Glutamatergic neuron (in vitro differentiated cells): ENCODE measurements around the gene ZC3H12A. TPM values are rescaled to one million over a fixed set of nuclear protein-coding genes. Genes with fewer than 3 reads are reported as not detected.

ENCODE experiments used
- DNase-seq: peaks from one replicate; pipeline ENCODE4 v3.0.0; 2022
- H3K27ac Mint-ChIP-seq: one replicate; pipeline ENCODE4 v1.8.0; 2020; ENCODE audit warnings: mild to moderate bottlenecking, mixed read lengths, inconsistent platforms; ENCODE audit not compliant: unreplicated experiment
- H3K27me3 Mint-ChIP-seq: one replicate; pipeline ENCODE4 v1.8.0; 2020; ENCODE audit warnings: mild to moderate bottlenecking, moderate library complexity, mixed read lengths, inconsistent platforms; ENCODE audit not compliant: unreplicated experiment
- H3K36me3 Mint-ChIP-seq: one replicate; pipeline ENCODE4 v1.8.0; 2020; ENCODE audit warnings: mild to moderate bottlenecking, mixed read lengths, inconsistent platforms; ENCODE audit not compliant: unreplicated experiment
- H3K4me1 Mint-ChIP-seq: one replicate; pipeline ENCODE4 v1.8.0; 2020; ENCODE audit warnings: mild to moderate bottlenecking, low read depth, mixed read lengths, inconsistent platforms; ENCODE audit not compliant: unreplicated experiment
- H3K4me3 Mint-ChIP-seq: one replicate; pipeline ENCODE4 v1.8.0; 2020; ENCODE audit warnings: mild to moderate bottlenecking, mixed read lengths, inconsistent platforms; ENCODE audit not compliant: unreplicated experiment
- H3K9me3 Mint-ChIP-seq: one replicate; pipeline ENCODE4 v1.8.0; 2020; ENCODE audit warnings: mild to moderate bottlenecking, moderate library complexity, mixed read lengths, inconsistent platforms; ENCODE audit not compliant: unreplicated experiment
- total RNA-seq: library from RNA; stranded (reverse); fragmentation: NEBNext Ultra II Directional; extraction: Animal tissue kit (Norgen Biotek cat#: 25700); gene quantifications from one replicate; pipeline ENCODE4 v1.2.1, GENCODE V29; 2021; ENCODE audit not compliant: unreplicated experiment
- TF ChIP-seq, protein P1 (sequence below): fragments of 200-600 bp; sonication (generic); IDR thresholded peaks from one replicate; pipeline ENCODE4 v1.5.0; 2021; ENCODE audit not compliant: partially characterized antibody, unreplicated experiment

Gene ZC3H12A
- total RNA-seq, 1 donor from 2014 or later: 1.3 TPM

DNA sequence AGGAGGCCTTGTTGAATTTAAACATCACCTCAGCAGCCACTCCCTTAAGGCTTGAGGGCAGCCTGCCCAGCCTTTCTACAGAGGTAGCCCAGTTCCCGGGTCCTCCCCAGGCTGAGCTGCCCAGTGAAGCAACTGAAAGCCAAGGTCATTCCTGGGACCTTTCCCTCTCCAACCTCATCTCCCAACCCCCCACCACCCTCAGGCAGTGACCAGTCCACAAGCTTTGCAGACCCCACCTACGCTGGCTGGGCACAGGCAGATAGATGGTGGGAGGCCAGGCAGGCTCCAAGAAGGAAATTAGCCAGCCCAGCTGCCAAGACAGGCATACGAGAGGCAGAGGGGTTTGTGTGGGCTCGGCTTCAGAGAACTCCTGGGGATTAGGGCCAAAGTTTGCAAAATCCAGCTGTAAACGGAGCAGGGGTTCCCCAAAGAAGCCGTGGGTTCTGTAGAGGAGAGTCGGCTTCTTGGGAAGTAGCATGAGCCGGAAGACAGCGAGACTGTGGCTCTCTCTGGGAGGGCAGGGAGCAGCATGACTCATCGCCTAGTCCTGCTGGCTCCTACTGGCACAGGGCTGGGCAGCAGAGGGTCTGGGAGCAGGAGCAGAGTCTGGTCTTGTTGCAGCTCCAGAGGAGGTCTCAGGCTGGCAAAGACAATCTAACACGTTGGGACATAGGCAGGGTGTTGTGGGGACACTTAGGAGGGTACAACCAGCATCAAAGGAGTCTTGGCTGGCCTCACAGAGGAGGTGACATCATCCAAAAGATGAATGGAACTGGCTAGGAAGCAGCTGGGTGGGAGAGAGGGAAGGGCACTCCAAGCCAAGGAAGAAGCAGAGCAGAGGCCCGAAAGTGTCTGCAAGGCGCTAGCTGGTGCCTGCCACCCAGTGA lies 2.8 kb upstream of the ZC3H12A start:
- H3K4me1 Mint-ChIP-seq: peaks cover 7% of the 10 kb centered on the region
- no peak overlapping the region for H3K4me3 Mint-ChIP-seq
- H3K27me3 Mint-ChIP-seq: peaks cover 9% of the 10 kb centered on the region
- H3K27ac Mint-ChIP-seq: no peak overlapping the region
- H3K36me3 Mint-ChIP-seq: no peaks in the 10 kb centered on the region
- TF ChIP-seq, protein P1, sequence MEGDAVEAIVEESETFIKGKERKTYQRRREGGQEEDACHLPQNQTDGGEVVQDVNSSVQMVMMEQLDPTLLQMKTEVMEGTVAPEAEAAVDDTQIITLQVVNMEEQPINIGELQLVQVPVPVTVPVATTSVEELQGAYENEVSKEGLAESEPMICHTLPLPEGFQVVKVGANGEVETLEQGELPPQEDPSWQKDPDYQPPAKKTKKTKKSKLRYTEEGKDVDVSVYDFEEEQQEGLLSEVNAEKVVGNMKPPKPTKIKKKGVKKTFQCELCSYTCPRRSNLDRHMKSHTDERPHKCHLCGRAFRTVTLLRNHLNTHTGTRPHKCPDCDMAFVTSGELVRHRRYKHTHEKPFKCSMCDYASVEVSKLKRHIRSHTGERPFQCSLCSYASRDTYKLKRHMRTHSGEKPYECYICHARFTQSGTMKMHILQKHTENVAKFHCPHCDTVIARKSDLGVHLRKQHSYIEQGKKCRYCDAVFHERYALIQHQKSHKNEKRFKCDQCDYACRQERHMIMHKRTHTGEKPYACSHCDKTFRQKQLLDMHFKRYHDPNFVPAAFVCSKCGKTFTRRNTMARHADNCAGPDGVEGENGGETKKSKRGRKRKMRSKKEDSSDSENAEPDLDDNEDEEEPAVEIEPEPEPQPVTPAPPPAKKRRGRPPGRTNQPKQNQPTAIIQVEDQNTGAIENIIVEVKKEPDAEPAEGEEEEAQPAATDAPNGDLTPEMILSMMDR: no peak
- no peak for DNase-seq
- H3K9me3 Mint-ChIP-seq: peaks cover 2% of the 10 kb centered on the region

DNA sequence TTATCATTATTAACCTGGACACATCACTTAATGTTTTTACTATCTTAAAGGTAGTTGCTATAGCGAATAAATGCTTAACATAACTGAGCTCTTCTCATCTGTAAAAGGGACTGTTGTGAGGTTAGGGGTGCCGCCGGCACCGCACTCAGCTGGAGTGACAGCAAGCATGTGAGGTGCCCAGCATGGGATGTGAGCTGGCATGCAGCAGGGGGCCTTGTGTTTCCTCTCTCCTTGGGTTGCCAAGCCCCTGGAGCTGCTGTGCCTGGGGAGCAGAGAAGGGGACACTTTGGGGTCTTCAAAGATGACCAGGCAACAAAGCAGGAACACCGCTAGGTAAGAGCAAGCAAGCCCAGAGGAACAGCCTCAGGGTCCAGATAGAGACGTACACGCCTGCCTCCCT lies 2.1 kb upstream of the ZC3H12A start:
- Mint-ChIP-seq H3K27me3 (peaks cover 9% of the 10 kb centered on the region), H3K4me3 (no peak overlapping the region)

DNA sequence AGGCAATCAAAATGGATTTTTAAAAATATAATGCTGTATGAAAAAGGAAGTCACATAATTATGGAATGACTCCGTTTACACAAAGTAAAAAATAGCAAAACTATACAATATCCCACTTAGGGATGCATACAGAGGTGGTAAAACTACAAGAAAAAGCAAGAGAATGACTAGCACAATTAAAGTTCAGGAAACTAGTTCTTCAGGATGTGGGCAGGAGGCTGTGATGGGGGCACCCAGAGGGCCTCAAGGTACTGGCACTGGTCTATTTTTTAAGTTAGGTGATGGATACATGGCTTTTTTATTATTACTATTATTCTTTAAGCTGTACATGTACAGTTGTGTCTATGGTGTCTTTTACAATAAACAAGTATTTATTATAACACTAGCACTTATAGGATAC lies 1.4 kb upstream of the ZC3H12A start:
- Mint-ChIP-seq H3K27ac (no peak overlapping the region), H3K27me3 (peaks cover 9% of the 10 kb centered on the region), H3K36me3 (no peaks in the 10 kb centered on the region), H3K4me3 (peak overlapping the region; percentile 55), H3K9me3 (peaks cover 2% of the 10 kb centered on the region), H3K4me1 (peaks cover 16% of the 10 kb centered on the region)
- TF ChIP-seq, protein P1: no peak
- no peak for DNase-seq

More for the DNA sequence above, 2.1 kb upstream of the ZC3H12A start:
- TF ChIP-seq, protein P1: no peak
- peaks cover 12% of the 10 kb centered on the region for H3K4me1 Mint-ChIP-seq
- no peak overlapping the region for H3K27ac Mint-ChIP-seq
- no peak for DNase-seq
- H3K9me3 Mint-ChIP-seq: peaks cover 2% of the 10 kb centered on the region
- H3K36me3 Mint-ChIP-seq: no peaks in the 10 kb centered on the region

DNA sequence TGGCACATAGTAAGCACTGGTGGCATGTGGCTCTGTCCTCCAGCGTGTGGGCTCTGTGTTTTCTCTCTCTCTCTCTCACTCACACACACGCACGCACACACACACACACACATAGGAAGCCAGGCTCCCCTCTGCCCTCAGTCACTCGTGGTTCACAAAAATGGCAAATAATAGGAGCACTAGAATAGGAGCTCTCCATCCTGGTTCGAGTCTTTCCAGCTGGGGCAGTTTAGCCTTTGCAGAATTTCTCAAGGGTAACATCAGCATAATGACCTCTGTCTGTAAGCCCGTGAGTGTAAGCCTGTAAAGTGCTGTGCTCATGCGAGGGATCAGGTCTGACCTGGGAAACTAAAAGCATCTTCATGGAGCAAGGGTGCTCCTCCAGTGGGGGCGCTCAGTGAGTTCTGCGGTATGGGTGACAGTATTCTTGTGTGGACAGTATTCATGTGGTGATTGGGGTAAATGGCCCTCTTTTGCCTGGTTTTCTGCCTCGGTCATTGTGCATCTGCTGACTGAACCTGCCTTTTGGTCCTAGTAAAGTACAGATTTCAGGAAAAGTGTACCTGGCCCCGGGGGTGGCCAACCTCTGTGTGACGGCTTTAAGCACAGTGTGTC lies 842 bp upstream of the ZC3H12A start:
- H3K36me3 Mint-ChIP-seq: no peaks in the 10 kb centered on the region
- TF ChIP-seq, protein P1: no peak
- peaks cover 17% of the 10 kb centered on the region for H3K4me1 Mint-ChIP-seq
- H3K9me3 Mint-ChIP-seq: peaks cover 2% of the 10 kb centered on the region
- peak overlapping the region; percentile 72 for H3K4me3 Mint-ChIP-seq
- peak overlapping the region; percentile 59 for H3K27ac Mint-ChIP-seq
- H3K27me3 Mint-ChIP-seq: peaks cover 9% of the 10 kb centered on the region
- DNase-seq: no peak
